Measurements from ENCODE around the gene CFAP97D1. TPM values are rescaled to one million over a fixed set of nuclear protein-coding genes. Genes with fewer than 3 reads are reported as not detected.

CFAP97D1 gene
- total and polyA plus RNA-seq, 10 of the 15 experiments (the other 5 are each of a cell fraction or from before 2014, with no cell fraction given) = 0.13 TPM; not detected in 9

DNA sequence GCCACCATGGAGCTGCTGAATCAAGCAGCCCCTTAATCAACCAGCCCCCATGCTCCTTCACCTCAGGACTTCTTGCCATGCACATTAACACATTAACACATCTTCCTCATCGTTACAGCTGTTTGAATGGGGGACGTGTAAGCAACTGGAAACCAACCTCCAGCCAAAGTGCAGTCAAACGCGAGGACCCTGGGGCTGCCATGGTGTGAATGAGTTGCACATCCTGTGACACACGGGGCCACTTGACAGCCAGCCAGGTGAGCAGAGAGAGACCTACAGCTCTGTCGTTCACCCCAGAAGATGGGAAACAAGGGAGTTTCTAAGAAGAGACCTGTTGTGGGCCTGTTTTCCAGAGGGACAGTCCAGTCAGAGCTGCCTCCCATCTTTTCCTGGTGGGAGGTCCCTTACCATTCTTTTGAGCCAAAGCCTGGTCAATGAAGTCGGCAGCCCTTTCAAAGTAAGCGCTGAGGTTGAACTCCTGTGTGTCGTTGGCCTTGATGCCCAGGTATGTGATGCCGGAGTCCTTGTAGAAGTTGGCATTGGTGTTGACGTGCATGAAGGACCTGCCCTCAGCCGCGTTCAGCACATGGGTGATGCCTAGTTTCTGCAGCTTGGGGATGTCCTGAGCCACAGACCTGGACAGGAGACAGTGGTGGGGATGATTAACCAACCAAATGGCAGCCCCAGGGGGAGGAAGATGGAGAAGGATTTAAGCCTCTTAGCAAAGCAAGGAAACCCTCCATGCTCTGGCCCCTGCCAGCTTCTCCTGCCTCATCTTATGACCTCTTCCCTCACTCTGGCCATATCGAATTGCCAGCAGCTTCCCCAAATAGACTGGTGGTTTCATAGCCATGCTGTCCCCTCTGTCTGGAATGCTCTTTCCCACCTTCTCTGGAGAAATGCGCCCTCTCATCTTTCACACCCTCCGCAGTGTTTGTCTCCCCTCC lies 5.7 kb upstream of the CFAP97D1 start:
- ChIA-PET CTCF (no interaction called here), SMC1A (ENCODE audit: uncharacterized antibody, unreplicated experiment) (interaction anchor here (0.6 kb wide), 1 partner anchor 13 kb away, joined by 3 read pairs; no protein-coding TSS in a partner anchor)
- TF ChIP-seq STAT3 (IDR thresholded peaks at IDR 0.05; ENCODE audit: low read depth, low read length) = no peak
- TF ChIP-seq NFYB (IDR thresholded peaks at IDR 0.05; ENCODE audit: insufficient read depth, low read depth, low read length) = no peak
- no peak for TF ChIP-seq SIN3A (IDR thresholded peaks at IDR 0.05; ENCODE audit: low read depth, low read length)
- TF ChIP-seq CBX5 (IDR thresholded peaks at IDR 0.05; ENCODE audit: low read depth) = no peak
- TF ChIP-seq ZNF24 (IDR thresholded peaks at IDR 0.05) = no peak
- TF ChIP-seq, protein P1, sequence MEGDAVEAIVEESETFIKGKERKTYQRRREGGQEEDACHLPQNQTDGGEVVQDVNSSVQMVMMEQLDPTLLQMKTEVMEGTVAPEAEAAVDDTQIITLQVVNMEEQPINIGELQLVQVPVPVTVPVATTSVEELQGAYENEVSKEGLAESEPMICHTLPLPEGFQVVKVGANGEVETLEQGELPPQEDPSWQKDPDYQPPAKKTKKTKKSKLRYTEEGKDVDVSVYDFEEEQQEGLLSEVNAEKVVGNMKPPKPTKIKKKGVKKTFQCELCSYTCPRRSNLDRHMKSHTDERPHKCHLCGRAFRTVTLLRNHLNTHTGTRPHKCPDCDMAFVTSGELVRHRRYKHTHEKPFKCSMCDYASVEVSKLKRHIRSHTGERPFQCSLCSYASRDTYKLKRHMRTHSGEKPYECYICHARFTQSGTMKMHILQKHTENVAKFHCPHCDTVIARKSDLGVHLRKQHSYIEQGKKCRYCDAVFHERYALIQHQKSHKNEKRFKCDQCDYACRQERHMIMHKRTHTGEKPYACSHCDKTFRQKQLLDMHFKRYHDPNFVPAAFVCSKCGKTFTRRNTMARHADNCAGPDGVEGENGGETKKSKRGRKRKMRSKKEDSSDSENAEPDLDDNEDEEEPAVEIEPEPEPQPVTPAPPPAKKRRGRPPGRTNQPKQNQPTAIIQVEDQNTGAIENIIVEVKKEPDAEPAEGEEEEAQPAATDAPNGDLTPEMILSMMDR (IDR thresholded peaks at IDR 0.05 in 2 of 3, conservative IDR thresholded peaks at IDR 0.05 in 1 of 3; ENCODE audit: control insufficient read depth in 2 of 3, extremely low read depth in 1 of 3, insufficient read depth in 1 of 3, low read depth in 3 of 3, low read length in 3 of 3) = no peak
- no peak for TF ChIP-seq MEF2A (IDR thresholded peaks at IDR 0.05; ENCODE audit: insufficient read depth, low read depth, low read length)
- no peak for TF ChIP-seq NFYA (IDR thresholded peaks at IDR 0.05; ENCODE audit: borderline replicate concordance, low read depth, low read length)
- TF ChIP-seq FOXM1 (IDR thresholded peaks at IDR 0.05; ENCODE audit: low read depth, low read length) = no peak
- TF ChIP-seq, protein P2, sequence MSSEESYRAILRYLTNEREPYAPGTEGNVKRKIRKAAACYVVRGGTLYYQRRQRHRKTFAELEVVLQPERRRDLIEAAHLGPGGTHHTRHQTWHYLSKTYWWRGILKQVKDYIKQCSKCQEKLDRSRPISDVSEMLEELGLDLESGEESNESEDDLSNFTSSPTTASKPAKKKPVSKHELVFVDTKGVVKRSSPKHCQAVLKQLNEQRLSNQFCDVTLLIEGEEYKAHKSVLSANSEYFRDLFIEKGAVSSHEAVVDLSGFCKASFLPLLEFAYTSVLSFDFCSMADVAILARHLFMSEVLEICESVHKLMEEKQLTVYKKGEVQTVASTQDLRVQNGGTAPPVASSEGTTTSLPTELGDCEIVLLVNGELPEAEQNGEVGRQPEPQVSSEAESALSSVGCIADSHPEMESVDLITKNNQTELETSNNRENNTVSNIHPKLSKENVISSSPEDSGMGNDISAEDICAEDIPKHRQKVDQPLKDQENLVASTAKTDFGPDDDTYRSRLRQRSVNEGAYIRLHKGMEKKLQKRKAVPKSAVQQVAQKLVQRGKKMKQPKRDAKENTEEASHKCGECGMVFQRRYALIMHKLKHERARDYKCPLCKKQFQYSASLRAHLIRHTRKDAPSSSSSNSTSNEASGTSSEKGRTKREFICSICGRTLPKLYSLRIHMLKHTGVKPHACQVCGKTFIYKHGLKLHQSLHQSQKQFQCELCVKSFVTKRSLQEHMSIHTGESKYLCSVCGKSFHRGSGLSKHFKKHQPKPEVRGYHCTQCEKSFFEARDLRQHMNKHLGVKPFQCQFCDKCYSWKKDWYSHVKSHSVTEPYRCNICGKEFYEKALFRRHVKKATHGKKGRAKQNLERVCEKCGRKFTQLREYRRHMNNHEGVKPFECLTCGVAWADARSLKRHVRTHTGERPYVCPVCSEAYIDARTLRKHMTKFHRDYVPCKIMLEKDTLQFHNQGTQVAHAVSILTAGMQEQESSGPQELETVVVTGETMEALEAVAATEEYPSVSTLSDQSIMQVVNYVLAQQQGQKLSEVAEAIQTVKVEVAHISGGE (CRISPR knock-in tag; IDR thresholded peaks at IDR 0.05) = no peak
- TF ChIP-seq, protein P3, sequence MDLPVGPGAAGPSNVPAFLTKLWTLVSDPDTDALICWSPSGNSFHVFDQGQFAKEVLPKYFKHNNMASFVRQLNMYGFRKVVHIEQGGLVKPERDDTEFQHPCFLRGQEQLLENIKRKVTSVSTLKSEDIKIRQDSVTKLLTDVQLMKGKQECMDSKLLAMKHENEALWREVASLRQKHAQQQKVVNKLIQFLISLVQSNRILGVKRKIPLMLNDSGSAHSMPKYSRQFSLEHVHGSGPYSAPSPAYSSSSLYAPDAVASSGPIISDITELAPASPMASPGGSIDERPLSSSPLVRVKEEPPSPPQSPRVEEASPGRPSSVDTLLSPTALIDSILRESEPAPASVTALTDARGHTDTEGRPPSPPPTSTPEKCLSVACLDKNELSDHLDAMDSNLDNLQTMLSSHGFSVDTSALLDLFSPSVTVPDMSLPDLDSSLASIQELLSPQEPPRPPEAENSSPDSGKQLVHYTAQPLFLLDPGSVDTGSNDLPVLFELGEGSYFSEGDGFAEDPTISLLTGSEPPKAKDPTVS (IDR thresholded peaks at IDR 0.05; ENCODE audit: low read depth, low read length) = no peak
- TF ChIP-seq, protein P4, sequence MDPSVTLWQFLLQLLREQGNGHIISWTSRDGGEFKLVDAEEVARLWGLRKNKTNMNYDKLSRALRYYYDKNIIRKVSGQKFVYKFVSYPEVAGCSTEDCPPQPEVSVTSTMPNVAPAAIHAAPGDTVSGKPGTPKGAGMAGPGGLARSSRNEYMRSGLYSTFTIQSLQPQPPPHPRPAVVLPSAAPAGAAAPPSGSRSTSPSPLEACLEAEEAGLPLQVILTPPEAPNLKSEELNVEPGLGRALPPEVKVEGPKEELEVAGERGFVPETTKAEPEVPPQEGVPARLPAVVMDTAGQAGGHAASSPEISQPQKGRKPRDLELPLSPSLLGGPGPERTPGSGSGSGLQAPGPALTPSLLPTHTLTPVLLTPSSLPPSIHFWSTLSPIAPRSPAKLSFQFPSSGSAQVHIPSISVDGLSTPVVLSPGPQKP (IDR thresholded peaks at IDR 0.05; ENCODE audit: low read depth, low read length) = no peak
- no peak for TF ChIP-seq SPI1 (IDR thresholded peaks at IDR 0.05; ENCODE audit: borderline replicate concordance, insufficient read depth, low read depth, low read length)
- no peak for TF ChIP-seq ZBED1 (IDR thresholded peaks at IDR 0.05; ENCODE audit: borderline replicate concordance)

More for the DNA sequence above, 5.7 kb upstream of the CFAP97D1 start:
- in situ Hi-C loops (cut with MboI) (no loop called here), intact Hi-C loops (cut with micrococcal nuclease; ENCODE audit: unreplicated experiment) (loop anchor here (5.0 kb wide), 1 partner anchor 257 kb away; no protein-coding TSS in a partner anchor)
- 96% methylated on average over 16 of the region's 16 CpGs for WGBS (ENCODE audit: insufficient coverage, insufficient replicate concordance, low lambda C conversion rate, missing lambda C conversion rate)
- ATAC-seq = no peak
- Histone ChIP-seq H3K4me2 (ENCODE audit: control insufficient read depth, insufficient read depth) (no peak overlapping the region), H3K79me2 (ENCODE audit: control insufficient read depth, insufficient read depth, low read length) (no peaks in the 10 kb centered on the region; the same call in 1 of the 2 replicates), H3K4me1 (ENCODE audit: control insufficient read depth, insufficient read depth, low read length) (no peaks in the 10 kb centered on the region), H3K4me3 (no peak overlapping the region), H3K36me3 (ENCODE audit: control insufficient read depth in 2 of 2, insufficient read depth in 2 of 2, low read length in 1 of 2) (no peaks in the 10 kb centered on the region), H3K27me3 (replicated peaks in 1 of 2; ENCODE audit: control insufficient read depth in 2 of 2, insufficient read depth in 2 of 2, low read length in 1 of 2) (peaks cover 2 to 3% of the 10 kb centered on the region in 2 experiments; a peak in 2 of 4 replicates), H2AFZ (ENCODE audit: control insufficient read depth, low read depth, low read length) (no peak overlapping the region), H3K9me3 (replicated peaks; ENCODE audit: control insufficient read depth, insufficient read depth, low read length) (no peaks in the 10 kb centered on the region), H3K9ac (ENCODE audit: control insufficient read depth, insufficient read depth, low read length) (no peak overlapping the region), H4K20me1 (ENCODE audit: control insufficient read depth, insufficient read depth) (no peaks in the 10 kb centered on the region), H3K27ac (ENCODE audit: control insufficient read depth, insufficient read depth) (no peak overlapping the region)
- FAIRE-seq = no peak
- no TSS peak for BruUV-seq (replicated peaks)
- DNase-seq (ENCODE audit: low read depth, low spot score) = no peak
- ChIA-PET POLR2A (no interaction called here), RAD21 (ENCODE audit: unreplicated experiment) (interaction anchor here (1.0 kb wide), 1 partner anchor 8 kb away, joined by 3 read pairs; no protein-coding TSS in a partner anchor)

Measured in GM12878 (cell line).